HG03571 (cell line): ENCODE results near the gene ADD3.
A peak's percentile ranks its signal among the peaks of the same experiment; 100 is the strongest.

Experiments used
- ATAC-seq: cut with Tn5 transposase; IDR thresholded peaks from one replicate; pipeline ENCODE4 v1.9.1; 2021; ENCODE audit not compliant: unreplicated experiment

The ADD3 gene

DNA sequence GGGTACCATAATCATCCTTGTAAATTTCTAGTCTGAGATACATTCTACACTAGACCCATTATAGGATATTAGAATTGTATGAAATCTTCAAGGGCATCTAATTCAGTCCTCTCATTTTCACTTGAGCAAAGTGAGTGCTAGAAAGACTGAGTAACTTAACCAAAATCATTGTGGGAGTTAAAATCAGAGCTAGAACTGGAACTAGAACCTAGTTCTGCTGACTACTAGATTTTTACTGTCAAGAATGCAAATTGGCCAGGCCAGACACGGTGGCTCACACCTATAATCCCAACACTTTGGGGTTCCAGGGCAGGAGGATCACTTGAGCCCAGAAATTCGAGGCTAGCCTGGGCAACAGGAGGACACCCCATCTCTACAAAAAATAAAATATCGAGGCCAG, 53.9 kb downstream of the ADD3 start:
- no peak for ATAC-seq

DNA sequence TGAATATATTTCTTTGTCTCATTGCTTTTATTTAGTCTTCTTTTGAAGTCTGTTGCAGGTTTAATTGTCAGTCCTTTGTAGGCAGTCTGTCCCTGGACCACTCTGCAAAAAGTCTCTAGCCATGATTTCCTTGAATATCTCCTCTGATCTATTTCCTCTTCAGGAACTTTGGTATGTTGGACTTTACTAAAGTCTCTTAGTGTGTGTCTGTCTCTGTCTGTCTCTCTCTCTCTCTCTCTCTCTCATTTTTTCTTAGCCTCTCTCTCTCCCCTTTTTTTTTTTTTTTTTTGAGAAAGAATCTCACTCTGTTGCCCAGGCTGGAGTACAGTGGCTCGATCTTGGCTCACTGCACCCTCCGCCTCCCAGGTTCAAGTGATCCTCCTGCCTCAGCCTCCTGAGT, 57.5 kb downstream of the ADD3 start:
- no peak for ATAC-seq

DNA sequence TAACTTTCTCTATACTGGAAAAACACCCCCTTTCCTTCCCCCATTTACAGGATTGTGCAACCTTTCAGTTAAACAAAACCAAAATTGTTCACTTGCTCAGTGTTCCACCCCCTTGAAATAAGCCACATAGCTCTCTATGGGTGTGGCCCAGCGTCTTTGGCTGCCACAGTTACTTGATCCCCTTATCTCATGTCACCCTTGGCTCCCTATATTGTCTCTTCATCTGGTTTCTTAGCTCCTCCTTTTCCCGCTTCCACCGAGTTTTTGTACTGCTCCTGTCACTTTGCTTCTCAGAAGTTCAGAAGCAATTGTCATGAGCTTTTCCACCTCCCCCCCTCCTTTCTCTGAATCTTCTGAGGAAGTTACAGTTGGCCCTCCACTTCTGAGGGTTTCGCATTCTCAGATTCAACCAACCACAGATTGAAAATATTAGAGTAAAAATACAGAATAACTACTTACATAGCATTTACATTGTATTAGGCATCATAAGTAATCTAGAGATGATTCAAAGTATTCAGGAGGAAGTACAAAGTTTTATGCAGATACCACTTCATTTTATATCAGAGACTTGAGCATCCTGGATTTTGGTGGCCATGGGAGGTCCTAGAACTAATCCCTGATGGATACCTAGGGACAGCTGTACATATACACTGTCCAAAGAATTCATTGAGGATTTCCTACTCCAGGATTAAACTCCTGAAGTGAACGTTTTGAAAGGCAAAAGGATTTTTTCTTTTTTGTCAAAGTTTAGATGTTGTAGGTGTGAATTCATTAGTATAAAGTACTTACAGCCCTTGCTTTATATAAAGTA, 60.4 kb downstream of the ADD3 start:
- peak; percentile 42 for ATAC-seq

DNA sequence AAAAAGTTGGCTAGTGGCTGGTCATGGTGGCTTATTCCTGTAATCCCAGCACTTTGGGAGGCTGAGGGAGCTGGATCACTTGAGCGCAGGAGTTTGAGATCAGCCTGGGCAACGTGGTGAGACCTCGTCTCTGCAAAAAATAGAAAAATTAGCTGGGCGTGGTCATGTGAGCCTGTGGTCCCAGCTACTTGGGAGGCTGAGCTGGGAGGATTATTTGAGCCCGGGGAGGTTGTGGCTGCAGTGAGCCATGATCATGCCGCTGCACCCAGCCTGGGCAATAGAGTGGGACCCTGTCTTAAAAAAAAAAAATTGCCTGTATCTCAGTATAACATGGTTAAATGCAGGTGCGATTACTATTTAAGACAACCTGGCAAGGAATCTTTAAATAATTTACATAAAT, 61.0 kb downstream of the ADD3 start:
- no peak for ATAC-seq

DNA sequence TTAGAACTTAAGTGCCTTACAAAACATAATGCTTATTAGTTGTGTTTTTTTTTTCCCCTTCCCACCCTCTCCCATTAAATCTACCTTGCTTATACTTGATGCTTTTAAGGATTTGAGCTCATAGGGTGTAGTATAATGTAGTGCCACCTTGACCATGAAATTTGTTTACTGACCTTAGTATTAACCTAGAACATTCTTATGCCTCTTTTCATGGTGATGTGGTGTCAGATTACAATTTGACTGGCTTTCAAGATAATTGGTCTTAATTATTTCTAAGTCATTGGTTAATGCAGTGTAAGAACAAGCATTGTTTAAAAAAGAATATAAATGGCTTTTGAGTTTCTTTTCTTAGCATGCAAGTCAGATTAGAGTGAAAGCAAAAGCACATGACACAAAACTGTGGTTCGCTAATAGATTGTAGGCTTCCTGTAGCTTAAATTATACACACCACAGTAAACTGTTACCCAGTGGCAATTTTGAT, 61.8 kb downstream of the ADD3 start:
- peak; percentile 59 for ATAC-seq

DNA sequence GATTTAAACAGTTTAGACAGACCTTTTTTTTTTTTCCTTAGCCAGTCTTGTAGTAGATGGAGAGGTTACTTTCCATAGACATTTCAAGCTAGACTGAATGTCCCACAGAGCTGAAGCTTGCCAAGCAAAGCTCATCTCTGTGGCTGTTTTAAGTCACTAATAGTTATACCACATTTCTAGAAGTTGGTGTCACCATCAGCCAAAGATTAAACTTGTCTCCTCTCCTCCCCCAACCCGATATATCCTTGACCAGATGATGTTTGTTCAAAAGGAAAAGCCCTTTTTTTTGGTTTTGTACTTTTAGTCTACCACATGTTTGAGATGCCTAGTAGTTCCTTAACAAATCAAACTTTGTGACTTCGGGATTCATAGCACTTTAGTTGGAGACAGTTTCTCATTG, 66.1 kb downstream of the ADD3 start:
- ATAC-seq: no peak

DNA sequence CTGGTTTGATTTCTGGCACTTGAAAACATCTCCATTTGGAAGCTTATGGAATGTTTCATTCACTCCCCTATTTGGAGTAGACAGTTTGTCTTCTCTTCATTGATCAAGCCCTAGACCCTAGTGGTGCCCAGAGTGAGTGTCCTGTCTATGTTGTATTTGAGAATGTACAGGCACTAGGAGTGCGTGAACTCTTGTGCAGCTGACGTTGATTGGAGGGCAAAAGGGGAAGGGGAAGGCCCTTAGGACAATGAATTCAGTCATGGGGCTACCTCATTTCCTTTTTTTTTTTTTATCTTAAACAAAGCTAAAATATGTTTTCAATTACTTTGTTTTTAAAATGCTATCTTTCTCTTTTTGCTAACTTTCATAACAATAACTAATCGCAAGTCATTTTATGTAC, 66.5 kb downstream of the ADD3 start:
- no peak for ATAC-seq

DNA sequence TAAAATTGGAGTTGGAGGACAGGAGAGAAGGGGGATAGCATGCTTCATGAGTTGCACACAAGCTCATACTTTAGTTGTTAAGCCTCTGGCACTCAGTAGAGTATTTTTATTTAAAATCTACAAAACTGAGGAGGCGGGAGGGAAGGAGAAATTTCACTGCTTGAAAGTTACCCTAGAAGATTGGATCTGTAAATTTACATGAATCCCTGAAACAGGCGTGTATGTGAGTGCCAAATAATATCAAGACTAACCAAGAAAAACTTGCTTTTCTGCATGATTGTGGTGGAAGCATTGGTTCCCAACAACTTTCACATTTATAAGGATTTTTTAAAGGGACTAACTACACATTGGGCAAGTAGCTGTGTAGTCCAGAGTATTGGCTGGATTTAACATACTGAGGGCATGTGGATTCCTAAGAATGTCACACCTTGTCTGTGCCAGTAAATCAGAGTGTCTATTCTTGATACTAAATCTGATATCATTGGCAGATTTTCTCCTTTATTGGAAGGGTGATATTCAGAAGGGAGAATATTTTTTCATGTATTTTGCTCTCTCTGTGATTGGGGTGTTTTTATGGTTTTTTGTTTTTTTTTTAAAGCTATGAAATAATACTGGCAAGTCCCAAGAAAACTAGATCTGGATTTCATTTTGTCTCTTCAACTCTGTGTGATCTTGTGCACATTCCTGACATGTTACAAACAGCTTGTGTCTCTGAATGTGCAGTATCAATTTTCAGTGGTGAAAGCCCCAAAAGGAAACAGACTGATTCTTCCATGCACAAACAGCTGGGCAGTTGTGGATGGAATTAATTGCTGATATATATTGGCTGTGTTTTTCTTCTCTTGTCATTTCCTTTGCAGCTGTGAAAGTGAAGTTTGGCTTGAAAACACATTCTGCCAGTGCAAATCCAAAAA, 67.2 kb downstream of the ADD3 start:
- ATAC-seq: no peak

DNA sequence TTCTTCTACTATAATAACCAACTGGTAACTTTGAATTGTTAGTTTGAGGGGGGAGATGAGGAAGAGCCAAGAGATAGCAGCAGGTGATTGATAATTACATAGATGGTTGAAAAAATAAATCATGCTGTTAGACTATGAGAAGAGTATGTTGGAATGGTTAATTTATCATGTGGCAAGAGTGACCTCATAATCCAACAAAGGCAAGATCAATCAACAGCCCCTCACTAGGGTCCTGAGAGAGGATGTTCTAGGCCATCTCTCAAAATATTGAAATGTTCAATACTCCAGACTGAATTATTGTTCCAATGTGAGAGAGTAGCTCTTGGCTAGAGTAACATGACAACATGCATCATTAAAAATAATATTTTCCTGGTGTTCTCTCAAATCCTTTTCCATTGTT, 67.9 kb downstream of the ADD3 start:
- no peak for ATAC-seq

DNA sequence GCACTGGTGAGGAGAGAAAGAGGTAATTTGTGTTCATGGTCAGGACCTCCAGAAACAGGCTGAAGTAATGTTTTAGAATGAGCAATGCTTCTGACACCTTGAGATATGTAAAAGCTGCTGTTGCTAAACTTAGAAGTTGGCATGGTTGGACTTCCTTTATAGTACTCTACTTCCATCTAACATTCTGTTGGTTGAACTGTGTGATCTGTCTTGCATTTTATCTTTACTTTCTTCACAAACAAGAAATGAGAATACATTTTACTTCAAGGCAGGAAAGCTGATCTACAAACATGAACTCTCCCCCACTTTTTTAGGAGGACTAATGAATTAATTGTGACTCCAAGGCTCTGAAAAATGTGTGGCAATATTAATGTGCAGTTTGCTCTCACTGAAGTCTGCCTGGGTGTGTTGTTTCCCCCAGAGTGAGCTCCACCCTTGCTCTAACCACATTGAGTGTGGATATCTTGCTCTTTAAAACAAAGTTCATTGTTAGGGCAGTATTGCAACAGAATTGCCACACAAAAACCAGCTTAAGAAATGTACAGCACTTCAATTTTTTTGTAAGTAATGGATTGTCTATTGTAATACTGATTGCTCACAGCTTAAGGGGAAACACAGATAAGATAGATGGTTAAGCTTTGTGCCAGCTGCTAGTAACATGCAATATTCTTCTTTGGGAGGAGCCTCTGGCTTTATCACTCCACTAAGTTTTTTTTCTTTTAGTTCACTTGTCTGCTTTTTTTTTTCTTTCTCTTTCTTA, 69.0 kb downstream of the ADD3 start:
- peak; percentile 66 for ATAC-seq

DNA sequence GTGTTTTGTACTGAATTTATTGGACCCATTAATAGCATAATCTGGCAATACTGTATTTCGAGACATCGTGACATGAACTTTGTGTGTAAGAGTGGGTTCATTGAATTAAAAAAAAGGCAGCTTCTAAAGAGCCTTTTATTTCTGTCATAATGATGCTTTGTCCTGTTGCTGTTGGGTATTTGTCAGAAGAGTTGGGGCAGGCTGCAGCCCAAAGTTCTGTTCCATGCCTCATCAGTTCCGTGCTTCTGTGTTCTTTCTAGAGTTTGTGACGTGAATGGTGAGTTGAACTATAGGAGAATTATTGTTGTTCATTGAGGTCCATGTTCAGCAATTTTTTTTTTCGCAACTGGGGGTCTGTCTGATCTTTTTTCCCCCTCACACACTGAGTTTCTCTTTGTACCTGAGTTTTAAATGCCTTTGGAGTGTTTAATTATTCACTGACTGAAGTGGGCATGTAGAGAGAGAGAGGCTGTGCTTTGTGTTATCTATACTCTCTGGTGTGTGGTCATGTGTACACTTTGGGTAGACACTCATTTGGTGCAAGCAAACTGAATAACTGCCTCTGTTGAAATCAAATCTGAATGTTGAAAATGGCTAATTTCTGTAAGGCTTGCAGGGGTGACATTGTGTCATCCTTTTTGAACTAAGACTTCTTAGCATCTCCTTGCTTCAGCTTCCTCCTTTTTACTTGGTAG, 69.8 kb downstream of the ADD3 start:
- no peak for ATAC-seq

DNA sequence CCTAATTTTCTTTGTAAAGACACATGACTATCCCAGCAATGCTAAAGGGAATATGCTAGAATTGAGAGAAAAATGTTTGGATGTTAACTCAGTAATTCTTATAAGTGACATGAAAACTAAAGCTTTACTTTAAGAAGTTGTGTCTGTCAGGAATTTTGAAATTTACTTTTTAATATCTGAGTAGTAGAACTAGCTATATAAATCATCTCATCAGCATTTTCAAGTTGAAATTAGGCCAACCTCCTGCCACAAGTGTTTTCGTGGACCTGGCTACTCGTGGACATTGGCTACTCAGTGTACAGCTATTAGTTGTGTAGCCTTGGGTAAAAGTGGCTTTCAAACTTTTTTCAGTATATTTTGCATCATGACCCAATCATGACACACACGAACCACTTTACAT, 70.5 kb downstream of the ADD3 start:
- ATAC-seq: no peak

DNA sequence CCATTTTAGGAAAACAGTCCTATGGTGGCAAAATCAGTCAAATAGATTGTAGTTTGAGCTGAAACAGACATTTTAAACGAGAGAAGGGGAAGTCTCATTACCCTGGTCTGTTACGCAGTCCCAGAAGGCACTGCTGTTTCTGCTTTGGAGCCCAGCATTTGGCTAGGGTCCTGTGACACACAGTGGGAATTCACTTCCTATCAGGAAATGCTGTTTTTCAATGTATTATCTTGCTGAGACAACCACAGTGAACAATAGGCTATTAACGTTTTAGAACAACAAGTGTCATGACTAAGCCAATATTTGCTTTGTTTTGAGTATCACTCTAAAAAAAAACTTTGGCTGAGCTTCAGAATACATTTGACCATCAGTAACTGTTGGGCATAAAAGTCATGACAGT, 74.1 kb downstream of the ADD3 start:
- no peak for ATAC-seq

DNA sequence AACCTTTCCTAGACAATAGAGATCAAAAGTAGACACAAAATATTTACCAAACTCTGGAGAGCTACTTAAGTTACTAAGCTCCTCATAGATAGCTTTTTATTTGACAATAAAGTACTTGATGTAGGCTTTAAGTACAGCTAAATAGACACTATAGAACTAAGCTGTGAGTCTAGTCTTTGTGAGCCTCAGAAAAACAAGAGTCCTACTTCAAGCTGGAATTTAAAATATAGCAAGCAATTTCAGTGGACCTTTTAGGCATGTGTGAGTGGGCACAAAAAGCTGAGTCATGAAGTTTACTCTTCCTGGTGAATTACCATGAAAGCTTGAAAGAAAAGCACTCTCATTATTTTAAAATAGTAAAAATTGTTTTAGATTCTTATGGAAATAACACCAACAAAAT, 76.1 kb downstream of the ADD3 start:
- no peak for ATAC-seq

DNA sequence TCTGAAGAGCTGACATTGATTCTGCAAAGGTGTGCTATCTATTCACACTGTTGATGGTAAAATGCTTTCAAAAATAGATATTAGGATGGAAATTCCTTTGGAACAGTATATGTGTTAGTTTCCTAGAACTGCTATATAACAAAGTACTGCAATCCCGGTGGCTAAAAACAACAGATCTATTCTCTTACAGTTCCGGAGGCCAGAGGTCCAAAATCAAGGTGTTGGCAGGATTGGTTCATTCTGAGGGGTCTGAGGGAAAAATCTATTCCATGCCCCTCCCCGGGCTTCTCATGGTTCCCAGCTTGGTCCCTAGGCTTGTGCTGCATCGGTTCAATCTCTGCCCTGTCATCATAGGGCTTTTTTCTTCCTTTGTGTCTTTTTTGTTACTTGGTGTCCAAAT, 79.9 kb downstream of the ADD3 start:
- no peak for ATAC-seq

DNA sequence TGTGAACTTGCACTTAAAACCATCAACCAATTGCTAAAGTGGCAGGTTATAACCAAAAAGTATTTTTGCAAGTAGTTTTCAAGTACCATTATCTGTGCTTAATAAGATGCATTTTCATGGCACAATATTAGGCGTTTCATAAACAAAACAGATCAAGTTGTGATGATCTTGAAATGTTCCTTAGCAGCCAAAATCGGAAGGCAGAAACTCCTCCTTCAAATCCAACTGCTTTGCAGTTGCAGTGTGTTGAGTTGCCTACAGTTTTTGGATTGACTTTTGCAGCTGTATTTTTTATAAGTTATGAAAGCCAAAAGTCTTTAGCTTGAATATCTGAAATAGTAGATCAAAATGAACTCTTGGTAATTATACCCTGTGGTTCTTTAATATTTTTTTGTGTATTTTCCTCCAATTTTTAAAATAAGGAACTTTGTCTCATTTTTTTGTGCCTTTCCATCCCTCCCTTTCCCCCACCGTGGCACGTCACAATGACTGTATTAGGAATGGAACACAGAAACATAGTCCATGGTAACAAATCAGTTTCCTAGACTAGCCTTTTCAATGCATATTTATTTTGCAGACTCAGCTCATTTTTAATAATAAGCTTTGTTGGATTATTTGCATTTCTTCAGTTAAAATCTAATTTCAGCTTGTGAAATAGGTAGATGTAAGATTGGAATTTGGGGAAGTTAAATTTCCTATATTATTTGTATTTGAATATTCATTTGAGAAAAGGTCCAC, 80.8 kb downstream of the ADD3 start:
- no peak for ATAC-seq

DNA sequence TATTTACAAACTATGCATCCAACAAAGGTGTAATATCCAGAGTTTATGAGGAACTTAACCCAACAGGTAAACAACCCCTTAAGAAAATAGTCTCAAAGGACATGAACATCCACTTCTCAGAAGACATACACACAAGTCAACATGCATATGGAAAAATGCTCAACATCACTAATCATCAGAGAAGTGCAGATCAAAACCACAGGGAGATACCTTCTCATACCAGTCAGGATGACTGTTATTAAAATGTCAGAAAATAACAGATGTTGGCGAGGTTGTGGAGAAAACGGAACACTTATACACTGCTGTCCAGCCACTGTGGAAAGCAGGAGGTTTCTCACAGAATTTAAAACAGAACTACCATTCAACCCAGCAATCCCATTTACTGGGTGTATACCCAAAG, 84.0 kb downstream of the ADD3 start:
- no peak for ATAC-seq

DNA sequence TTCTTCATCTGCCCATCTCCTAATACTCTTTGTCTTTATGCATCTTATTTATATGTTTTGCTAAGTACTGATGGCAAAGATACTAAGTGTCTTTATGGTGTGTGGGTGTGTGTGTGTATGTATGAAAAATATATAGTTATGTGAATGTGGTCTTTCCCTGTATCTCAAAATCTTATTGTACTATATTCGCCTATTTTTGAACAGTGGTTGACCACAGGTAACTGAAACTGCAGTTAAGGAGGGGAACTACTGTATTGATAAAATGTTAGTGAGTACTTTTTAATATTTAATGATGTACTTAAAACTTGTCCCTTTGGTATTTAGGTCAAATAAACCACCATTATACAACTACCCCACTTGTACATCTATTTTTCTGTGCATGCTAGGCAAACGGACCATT, 85.9 kb downstream of the ADD3 start:
- ATAC-seq: no peak

DNA sequence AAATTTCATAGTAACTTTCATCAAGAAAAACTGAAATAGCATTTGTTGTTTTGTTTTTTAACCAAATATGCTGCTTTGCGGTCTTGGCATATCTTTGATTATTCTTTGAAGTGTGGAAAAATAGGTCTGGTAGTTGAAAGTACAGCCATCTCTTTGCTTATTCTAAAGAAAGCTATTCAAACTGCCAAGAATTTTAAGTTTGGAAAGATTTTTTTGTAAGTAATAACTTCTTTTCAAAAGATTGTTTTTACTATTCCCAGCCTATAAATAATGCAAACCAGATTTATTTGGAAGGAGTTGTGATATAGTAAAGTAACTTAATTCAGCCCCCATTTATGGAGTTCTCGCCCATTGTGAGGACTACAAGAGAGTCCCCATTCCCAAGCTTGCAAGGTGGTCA, 87.0 kb downstream of the ADD3 start:
- ATAC-seq: no peak

DNA sequence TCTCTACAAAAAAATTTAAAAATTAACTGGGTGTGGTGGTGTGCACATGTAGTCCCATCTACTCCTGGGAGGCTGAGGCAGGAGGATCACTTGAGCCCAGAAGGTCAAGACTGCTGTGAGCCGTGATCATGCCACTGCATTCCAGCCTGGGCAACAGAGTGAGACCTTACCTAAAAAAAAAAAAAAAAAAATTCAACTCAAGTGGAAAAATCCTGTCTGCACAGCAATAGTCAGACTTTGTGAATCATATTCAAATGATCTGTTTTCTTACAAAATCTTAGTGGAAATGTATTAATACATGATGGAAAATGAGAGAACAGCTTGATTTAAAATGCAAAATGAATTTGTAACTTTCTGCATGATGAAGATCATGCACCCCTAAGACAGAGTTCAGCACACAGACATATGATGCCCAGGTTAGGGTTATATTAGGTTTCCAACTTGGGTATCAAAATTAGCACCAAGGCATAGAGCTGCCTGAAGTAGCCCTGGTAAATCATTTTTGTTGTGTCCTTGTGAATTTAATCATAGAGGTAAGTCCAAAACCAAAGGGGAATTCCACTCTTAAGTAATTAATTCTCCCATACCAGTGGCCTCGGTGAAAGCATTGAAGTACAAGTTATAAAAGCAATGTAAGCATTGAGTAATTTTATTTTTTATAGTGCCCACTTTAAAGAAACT, 93.8 kb downstream of the ADD3 start:
- no peak for ATAC-seq
